NT2/D1 (cell line): ENCODE measurements around the gene LYST.

ENCODE experiments used
- YY1 ChIP-seq: IDR thresholded peaks from 2 replicates; pipeline ENCODE4 v1.6.1; 2011; ENCODE audit not compliant: insufficient read length, insufficient read depth
- ZNF274 ChIP-seq: IDR thresholded peaks from 2 replicates; pipeline ENCODE4 v1.6.1; 2011; ENCODE audit warnings: mild to moderate bottlenecking, low read depth, low read length

DNA sequence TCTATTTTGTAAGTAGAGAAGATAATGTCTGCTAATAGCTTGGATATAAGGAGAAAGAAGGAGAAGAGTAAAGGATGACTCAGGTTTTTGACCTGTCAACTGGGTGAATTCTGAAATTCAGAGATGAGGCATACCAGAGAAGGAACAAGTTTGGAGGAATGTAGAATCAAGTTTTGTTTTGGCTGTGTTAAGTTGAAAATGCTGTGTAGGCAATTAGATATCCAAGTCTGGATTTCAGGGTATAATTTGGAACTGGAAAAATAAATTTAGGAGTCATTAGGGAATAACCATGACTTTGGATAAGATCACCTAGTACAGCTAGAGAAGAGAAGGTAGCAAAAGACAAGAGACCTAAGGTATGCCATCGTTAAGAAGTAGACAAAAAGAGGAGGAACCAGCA, 194.7 kb downstream of the LYST start:
- TF ChIP-seq ZNF274: no peak
- no peak for TF ChIP-seq YY1
